SW 1271 (cell line): ENCODE measurements around the gene CDH26.

Experiments used
- DNase-seq, 2 experiments: peaks; one replicate each; lab custom pipeline; 2025; lab: John Stamatoyannopoulos, UW

The CDH26 gene

GRCh38 chr20:60013296-60014139, 55.3 kb downstream of the CDH26 start:
- no peak for DNase-seq

DNA sequence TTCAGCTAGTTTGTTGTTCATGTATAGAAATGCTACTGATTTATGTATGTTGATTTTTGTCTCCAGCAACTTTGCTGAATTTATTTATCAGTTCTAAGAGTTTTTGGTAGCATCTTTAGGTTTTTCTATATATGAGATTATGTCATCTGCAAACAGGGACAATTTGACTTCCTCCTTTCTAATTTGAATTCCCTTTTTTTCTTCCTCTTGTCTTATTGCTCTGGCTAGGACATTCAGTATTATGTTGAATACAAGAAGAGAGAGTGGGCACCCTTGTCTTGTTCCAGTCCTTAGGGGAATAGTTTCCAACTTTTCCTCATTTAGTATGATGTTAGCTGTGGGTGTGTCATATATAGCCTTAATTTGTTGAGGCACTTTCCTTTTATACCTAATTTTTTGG, 58.2 kb downstream of the CDH26 start:
- DNase-seq: no peak

- no peak for DNase-seq
Measured at GRCh38 chr20:60020251-60020650, 62.0 kb downstream of the CDH26 start.

- no peak for DNase-seq
Measured at GRCh38 chr20:60021104-60021503, 62.9 kb downstream of the CDH26 start.

GRCh38 chr20:60022849-60023248, 64.6 kb downstream of the CDH26 start:
- no peak for DNase-seq

DNA sequence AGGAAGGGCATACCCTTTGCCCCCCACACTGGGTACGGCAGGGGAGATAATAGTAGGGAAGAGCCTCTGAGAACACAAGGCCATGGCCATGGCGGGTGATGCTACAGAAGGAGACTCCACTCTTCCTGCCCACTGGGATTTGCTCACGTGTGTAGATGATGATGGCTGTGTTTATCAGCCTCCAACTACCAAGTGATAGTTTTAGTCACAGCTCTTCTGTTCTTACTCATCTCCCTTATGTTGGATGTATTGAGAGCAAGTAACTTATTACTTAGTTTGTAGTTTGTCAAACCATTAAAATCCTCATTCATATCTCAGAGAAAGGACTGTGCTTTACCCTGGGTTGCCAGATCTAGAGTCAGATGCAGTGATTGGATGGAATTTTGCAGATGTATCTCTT, 66.0 kb downstream of the CDH26 start:
- no peak for DNase-seq

GRCh38 chr20:60024801-60025200, 66.6 kb downstream of the CDH26 start:
- no peak for DNase-seq

GRCh38 chr20:60026010-60026409, 67.8 kb downstream of the CDH26 start:
- DNase-seq: no peak

DNA sequence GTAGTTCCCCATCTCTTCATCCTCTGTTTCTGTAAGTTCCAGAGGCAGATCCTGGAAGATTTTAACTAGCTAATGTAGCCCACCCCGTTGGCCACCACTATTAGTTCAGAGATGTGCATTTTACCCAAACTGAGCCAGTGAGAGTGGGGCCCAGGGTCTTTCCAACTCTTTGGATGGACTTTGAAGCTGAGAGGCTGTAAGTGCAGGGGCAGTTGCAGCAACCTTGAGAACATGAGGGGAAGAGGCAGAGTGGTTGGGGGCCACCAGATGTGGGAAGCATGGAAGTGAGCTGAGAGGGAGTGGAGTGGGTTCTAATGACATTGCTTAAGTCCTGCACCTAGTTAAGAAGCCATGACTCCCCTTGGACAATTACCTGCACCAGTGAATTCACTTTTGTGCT, 72.2 kb downstream of the CDH26 start:
- no peak for DNase-seq

GRCh38 chr20:60031107-60031506, 72.9 kb downstream of the CDH26 start:
- no peak for DNase-seq

DNA sequence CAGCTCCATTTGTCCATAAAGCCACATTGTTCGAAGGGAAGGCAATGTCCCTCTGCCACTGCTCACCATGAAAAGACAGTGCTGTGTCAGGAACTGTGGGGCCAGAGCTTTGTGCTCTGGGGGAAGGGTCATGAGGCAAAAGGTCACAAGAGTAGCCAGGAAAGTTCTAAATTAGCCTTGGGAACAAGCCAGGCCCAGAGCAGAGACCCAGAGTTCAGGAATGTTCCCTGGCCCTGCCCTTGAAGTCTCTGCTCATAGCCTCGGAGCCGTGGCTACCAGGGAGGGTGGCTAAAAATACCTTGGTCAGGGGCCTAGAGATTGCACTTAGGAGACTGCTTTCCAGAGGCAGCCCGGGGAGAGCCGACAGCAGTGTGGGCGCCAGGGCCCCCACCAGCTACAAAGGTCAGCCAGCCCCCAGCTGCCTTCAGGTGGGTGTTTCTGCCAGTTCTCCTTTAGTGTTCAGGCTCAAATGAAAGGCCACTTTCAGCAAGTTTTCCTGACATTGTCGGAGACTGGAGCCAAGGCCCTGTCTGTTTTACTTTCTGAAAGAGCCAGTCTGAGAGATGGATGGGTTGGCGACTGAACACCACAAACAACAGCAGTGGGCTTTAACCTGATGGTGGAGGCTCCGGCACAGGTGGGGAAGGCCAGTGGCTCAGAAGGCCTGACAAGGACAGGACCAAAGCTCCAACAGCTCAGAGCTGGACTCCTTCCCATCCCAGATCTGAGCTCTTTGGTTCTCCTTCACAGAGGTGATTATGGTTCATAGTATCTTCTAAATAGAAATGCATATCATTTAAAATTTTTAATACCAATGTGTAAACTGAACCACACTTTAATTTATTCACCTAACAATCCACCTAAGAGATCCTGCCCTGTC, 76.2 kb downstream of the CDH26 start:
- DNase-seq: no peak

- DNase-seq: no peak
Measured at GRCh38 chr20:60035486-60035885, 77.3 kb downstream of the CDH26 start.

DNA sequence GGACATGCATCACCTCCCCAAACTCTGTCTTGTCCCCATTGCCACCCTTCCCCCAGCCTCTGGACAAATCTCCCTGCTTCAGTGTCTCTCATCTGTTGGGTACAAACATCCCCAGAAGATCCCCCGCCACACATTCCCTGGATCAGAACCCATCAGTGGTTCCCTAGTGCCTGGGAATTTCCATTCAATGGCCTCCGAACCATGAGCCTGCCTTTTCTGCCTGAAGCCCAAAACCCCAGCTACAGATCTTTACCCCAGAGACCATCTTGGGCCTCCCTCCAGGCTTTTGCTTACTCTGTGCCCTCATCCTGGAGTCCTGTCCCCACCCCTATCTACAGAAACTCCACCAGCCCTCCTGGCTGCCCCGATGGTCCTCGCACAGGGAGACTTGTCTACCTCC, 78.1 kb downstream of the CDH26 start:
- no peak for DNase-seq

- no peak for DNase-seq
Measured at GRCh38 chr20:60036746-60037499, 78.7 kb downstream of the CDH26 start.

- no peak for DNase-seq
Measured at GRCh38 chr20:60038400-60039008, 80.3 kb downstream of the CDH26 start.

DNA sequence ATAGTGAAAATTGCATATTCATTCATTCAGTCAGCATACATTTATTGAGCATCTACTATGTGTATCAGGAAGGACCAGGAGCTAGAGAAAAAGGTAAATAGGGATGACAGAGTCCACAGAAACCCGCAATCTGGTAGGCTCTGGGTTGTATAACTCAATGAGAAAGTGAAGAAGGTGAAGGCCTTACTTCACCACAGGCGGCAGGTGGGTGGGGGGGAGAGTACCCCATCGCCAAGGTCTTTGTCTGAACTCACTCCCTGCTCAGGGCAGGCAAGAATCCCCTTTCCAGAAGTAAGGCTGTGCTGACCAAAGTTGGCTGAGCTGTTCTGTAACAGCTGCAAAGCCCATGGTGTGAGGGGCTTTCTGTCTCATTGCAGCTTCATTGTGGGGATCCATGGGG, 81.3 kb downstream of the CDH26 start:
- DNase-seq: no peak

GRCh38 chr20:60040471-60041162, 82.4 kb downstream of the CDH26 start:
- DNase-seq: no peak

- DNase-seq: peak; percentile 58 to 61
Measured at GRCh38 chr20:60041436-60042165, 83.4 kb downstream of the CDH26 start.

DNA sequence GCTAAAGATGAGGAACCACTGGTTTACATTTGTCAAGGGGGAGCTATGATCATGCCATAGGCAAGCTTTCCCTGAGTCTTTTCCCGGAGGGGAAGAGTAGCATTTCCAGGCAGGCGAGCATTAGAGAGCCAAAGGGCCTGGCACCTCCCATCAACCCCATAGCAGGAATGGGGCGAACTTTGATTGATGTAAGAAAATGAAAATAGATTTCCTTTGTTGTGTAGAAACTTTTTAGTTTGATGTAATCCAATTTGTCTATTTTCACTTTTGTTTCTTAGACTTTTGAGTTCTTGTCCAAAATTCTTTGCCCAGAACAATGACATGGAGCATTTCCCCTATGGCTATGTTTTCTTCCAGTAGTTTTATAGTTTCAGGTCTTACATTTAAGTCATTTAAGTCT, 85.2 kb downstream of the CDH26 start:
- no peak for DNase-seq

- DNase-seq: no peak
Measured at GRCh38 chr20:60046011-60046413, 87.8 kb downstream of the CDH26 start.

DNA sequence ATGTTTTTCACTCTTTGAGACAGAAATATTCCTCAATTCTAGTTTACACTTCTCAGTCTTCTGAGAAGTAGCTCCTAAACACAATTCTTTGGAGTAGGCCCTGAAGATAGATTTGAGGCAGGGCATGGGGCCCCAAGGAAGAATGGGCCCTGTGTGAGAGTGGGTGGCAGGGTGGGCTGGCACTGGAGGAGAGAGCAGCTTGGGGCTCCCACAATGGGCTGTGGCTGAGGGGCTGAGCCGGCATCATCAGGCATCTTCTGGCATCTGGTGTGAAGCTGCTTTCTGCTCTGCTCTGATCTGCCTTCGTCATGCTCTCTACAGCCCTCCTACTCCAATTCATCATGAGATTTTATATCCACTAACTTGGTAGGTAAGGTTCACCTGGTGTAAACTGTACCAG, 88.2 kb downstream of the CDH26 start:
- no peak for DNase-seq
